Epithelial cell of esophagus (primary cell): ENCODE results near the gene SCARB1.

Experiments used
- DNase-seq: peaks from one replicate; pipeline ENCODE4 v3.0.0; 2010; ENCODE audit warnings: low read depth
- H3K4me3 ChIP-seq: 2 replicates; pipeline ENCODE4 v1.5.1; 2011; ENCODE audit warnings: mild to moderate bottlenecking, low read length, control low read depth
- TF ChIP-seq, protein P1 (sequence below): IDR thresholded peaks from 2 replicates; pipeline ENCODE4 v1.5.1; 2011; ENCODE audit warnings: low read depth, mild to moderate bottlenecking, low read length, control low read depth, inconsistent platforms; ENCODE audit not compliant: insufficient read depth; ENCODE audit errors: missing control alignments

SCARB1 gene

DNA sequence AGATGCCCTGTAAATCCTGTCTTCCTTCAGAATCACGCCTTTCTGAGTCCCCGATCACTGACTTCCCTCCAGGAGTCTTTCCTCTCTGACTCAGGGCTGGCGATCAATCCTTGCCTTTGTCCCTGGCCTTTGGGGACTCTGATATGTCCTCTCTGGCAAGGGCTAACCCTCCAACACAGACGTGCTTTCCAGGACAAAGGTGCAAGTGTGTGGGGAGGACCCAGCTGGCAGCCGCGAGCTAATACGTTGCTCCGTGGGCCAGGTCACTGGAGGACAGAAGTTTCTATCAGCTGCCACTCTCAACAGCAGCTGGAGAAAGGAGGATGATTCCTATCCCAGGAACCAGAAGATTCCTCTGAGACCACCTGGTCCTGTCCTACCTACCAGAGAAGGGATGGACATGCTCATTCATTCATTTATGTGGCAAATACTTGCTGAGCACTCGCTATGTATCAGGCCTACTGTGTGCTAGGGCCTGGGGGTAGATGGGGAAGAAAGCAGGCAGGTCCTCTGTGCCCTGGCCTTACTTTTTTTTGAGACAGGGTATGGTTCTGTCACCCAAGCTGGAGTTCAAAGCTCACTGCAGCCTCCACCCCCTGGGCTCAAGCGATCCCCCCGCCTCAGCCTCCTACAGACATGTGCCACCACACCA, 8.5 kb upstream of the SCARB1 start:
- DNase-seq, result no peak
- TF ChIP-seq, protein P1, sequence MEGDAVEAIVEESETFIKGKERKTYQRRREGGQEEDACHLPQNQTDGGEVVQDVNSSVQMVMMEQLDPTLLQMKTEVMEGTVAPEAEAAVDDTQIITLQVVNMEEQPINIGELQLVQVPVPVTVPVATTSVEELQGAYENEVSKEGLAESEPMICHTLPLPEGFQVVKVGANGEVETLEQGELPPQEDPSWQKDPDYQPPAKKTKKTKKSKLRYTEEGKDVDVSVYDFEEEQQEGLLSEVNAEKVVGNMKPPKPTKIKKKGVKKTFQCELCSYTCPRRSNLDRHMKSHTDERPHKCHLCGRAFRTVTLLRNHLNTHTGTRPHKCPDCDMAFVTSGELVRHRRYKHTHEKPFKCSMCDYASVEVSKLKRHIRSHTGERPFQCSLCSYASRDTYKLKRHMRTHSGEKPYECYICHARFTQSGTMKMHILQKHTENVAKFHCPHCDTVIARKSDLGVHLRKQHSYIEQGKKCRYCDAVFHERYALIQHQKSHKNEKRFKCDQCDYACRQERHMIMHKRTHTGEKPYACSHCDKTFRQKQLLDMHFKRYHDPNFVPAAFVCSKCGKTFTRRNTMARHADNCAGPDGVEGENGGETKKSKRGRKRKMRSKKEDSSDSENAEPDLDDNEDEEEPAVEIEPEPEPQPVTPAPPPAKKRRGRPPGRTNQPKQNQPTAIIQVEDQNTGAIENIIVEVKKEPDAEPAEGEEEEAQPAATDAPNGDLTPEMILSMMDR, result no peak
- no peak overlapping the region for H3K4me3 ChIP-seq

DNA sequence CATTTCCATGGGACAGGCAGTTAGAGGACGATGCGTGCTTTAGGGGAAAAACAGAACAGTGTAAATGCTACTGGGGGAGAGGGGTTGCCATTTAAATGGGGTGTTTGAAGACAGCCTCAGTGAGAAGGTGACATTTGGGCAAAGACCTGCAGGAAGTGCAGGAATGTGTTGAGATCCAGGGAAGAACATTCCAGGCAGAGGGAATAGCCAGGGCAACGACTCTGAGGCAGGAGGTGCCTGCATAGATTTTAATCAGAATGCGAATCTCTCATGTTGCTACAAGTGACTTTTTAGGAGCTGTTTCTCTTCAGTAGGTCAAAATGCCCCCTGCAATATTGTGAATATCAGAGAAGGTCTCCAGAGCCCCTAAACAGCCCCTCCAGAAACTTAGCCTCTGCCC, 7.6 kb upstream of the SCARB1 start:
- H3K4me3 ChIP-seq, result no peak overlapping the region
- TF ChIP-seq, protein P1, result no peak
- DNase-seq, result no peak

DNA sequence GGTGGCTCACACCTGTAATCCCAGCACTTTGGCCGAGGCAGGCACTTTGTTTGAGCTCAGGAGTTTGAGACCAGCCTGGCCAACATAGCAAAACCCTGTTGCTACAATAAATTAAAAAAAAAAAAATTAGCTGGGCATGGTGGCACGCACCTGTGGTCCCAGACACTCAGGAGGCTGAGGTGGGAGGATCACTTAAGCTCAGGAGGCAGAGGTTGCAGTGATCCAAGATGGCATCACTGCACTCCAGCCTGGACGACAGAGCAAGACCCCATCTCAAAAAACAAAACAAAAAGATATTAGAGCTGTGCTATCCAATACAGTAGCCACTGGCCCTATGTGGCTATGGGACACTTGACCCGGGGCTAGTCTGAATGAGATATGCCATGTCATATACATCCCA, 6.9 kb upstream of the SCARB1 start:
- H3K4me3 ChIP-seq, result no peak overlapping the region
- DNase-seq, result no peak
- TF ChIP-seq, protein P1, result no peak

DNA sequence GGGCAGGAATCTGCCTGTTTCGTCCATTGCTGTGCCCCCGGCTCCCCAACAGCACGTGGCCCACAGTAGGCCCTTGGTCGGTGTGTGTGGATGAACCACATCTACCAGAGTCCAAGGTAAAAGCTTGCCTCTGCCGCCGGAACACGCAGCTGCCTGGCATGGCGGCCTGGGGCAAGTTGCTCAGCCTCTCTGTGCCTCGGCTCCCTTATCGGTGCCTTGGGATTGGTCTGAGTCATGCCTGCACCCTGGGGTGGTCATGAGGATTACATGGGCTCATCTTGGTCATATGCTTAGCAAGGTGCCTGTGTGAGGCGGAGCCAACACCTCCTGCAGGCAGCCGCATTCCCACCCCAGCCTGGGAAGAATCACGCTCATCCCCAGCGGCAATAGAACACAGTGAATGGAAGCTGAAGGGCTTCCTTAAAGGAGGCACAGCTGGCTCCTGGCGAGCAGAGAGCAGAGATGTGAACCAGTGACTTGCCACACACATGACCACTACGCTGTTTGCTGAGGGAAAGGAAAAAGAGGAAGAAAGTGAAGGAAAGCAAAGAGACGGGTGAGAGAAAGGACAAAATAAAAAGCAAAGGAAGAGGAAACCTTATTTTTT, 5.5 kb upstream of the SCARB1 start:
- no peak overlapping the region for H3K4me3 ChIP-seq
- TF ChIP-seq, protein P1, result no peak
- peak; percentile 88 for DNase-seq

DNA sequence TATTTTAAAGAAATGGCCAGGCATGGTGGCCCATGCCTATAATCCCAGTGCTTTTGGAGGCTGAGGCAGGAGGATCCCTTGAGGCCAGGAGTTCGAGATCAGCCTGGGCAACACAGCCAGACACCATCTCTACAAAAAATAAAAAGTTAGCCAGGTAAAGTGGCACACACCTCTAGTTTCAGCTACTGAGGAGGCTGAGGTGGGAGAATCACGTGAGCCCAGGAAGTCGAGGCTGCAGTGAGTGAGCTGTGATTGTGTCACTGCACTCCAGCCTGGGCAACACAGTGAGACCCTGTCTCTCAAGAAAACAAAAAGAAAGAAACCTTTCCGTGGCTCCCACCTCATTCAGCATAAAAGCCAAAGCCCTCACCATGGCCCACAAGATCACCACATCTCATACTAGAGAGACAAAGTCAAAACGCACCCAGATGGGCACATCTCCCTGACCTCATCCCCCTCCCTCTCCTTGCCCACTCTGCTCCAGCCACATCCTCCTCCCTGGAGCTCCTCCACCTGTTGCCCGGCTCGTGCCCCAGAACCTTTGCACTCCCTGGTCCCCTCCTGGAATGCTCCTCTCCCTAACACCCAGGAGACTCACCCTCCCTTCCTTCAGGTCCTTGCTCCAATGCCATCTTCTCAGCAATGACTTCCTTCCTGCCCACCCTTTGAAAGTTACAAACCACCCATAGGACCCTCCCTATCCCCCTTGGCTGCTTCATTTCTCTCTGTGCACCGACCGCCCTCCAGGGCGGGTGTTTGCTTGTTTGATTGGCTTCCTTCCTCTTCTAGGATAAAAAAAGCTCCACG, 4.8 kb upstream of the SCARB1 start:
- DNase-seq, result no peak
- TF ChIP-seq, protein P1, result no peak
- no peak overlapping the region for H3K4me3 ChIP-seq

DNA sequence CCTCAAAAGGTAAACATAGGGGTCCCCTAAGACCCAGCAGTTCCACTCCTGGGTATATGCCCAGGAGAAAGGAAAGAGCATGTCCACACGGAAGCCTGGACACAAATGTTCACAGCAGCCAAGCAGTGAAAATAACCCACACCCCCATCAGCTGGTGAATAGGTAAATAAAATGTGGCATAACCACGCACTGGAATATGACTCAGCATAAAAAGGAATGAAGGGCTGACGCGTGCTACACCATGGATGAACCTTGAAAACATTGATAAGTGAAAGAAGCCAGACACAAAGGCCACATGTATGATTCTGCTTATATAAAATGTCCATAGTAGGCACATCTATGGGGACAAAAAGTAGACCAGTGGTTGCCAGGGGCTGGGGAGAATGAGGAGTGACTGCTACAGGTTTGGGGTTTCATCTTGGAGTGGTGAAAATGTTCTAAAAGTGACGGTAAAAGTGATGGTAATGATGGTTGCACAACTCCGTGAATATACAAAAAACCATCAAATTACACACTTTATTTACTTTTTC, 3.8 kb upstream of the SCARB1 start:
- DNase-seq, result peak; percentile 74
- H3K4me3 ChIP-seq, result no peak overlapping the region
- TF ChIP-seq, protein P1, result no peak
